HepG2 (cell line): ENCODE measurements around the gene BOD1L1. TPM values are rescaled to one million over a fixed set of nuclear protein-coding genes. Genes with fewer than 3 reads are reported as not detected.
A peak's percentile ranks its signal among the peaks of the same experiment; 100 is the strongest.

Experiments
- ATAC-seq: fragments of 200-7000 bp; cut with Tn5 transposase; 3 replicates; pipeline ENCODE4 v1.9.1; 2020; ENCODE audit warnings: mild to moderate bottlenecking, moderate library complexity
- BruUV-seq: library from RNA; stranded (reverse); fragments of 400-500 nt; replicated peaks from 2 replicates; lab custom pipeline; 2021; lab: Mats Ljungman, UMichigan
- CTCF ChIA-PET: fragments of 300-600 bp; formaldehyde crosslinking; extraction: SDS; loops from one replicate; lab custom pipeline; 2021; ENCODE audit warnings: low total read pairs, inconsistent platforms, low intra/inter-chr PET ratio; lab: Yijun Ruan, JAX
- POLR2A ChIA-PET: fragments of 350-600 bp; sonication (Branson Sonifier 250); formaldehyde crosslinking; loops from one replicate; lab custom pipeline; 2020; ENCODE audit warnings: antibody characterized with exemption, inconsistent platforms; lab: Yijun Ruan, JAX
- DNase-seq: peaks from one replicate; pipeline ENCODE4 v3.0.0-alpha.2; 2015; ENCODE audit warnings: low spot score
- FAIRE-seq: peaks from 3 replicates; lab custom pipeline; 2011; peaks lifted over from hg19 to GRCh38; lab: Jason Lieb, UNC
- H2AFZ ChIP-seq: one replicate; pipeline ENCODE4 v1.6.1; 2011; ENCODE audit warnings: low read length, inconsistent platforms
- H3K27ac ChIP-seq: fragments of 300-600 bp; 3 replicates; pipeline ENCODE4 v1.8.0; 2011; ENCODE audit warnings: mixed run types, mild to moderate bottlenecking, mixed read lengths, low read length, inconsistent platforms; ENCODE audit not compliant: insufficient read depth; ENCODE audit errors: extremely low read length
- H3K27me3 ChIP-seq, 2 experiments: fragments of 200-600 bp in 1 of 2; 2 replicates in 1 of 2; 3 replicates in 1 of 2; pipeline versions ENCODE4 v1.6.0 to v1.8.0; 2011; ENCODE audit warnings: low read length in 2 of 2, mild to moderate bottlenecking in 2 of 2, moderate library complexity in 2 of 2, inconsistent platforms in 1 of 2; ENCODE audit not compliant: insufficient read depth in 2 of 2, control insufficient read depth in 1 of 2
- H3K36me3 ChIP-seq, 2 experiments: fragments of 200-600 bp in 1 of 2; replicated peaks in 1 of 2; 2 replicates in 1 of 2; 3 replicates in 1 of 2; pipeline versions ENCODE4 v1.5.1 to v1.8.0; 2011; ENCODE audit warnings: low read length in 2 of 2, inconsistent platforms in 1 of 2; ENCODE audit not compliant: insufficient read depth in 2 of 2, control insufficient read depth in 1 of 2
- H3K4me1 ChIP-seq: 2 replicates; pipeline ENCODE4 v1.5.1; 2012; ENCODE audit warnings: low read length, inconsistent platforms; ENCODE audit not compliant: insufficient read depth
- H3K4me2 ChIP-seq: 2 replicates; pipeline ENCODE4 v1.6.0; 2011; ENCODE audit warnings: low read depth, low read length, inconsistent platforms
- H3K4me3 ChIP-seq, 3 experiments: fragments of 200-600 bp in 1 of 3; sonication (generic), shearing (Covaris generic) in 1 of 3; replicated peaks in 1 of 3; 2 replicates each; pipeline ENCODE4 v1.5.1; 2011 to 2016; ENCODE audit warnings: low read length in 3 of 3, inconsistent platforms in 2 of 3, low read depth in 2 of 3, mild to moderate bottlenecking in 2 of 3, control low read depth in 1 of 3, mixed read lengths in 1 of 3; ENCODE audit not compliant: insufficient read depth in 1 of 3
- H3K79me2 ChIP-seq: one replicate; pipeline ENCODE4 v1.6.1; 2011; ENCODE audit warnings: low read length, inconsistent platforms; ENCODE audit not compliant: insufficient read depth
- H3K9ac ChIP-seq: 2 replicates; pipeline ENCODE4 v1.6.0; 2011; ENCODE audit warnings: mild to moderate bottlenecking, low read depth, low read length, inconsistent platforms; ENCODE audit not compliant: insufficient read depth
- H3K9me3 ChIP-seq: 2 replicates; pipeline ENCODE4 v1.5.1; 2012; ENCODE audit warnings: mild to moderate bottlenecking, low read length
- H4K20me1 ChIP-seq: 2 replicates; pipeline ENCODE4 v1.6.0; 2011; ENCODE audit warnings: inconsistent platforms, mild to moderate bottlenecking, low read length, moderate library complexity; ENCODE audit not compliant: insufficient read depth
- CBX1 ChIP-seq: IDR thresholded peaks from one replicate; pipeline ENCODE4 v1.6.1; 2016; ENCODE audit warnings: antibody characterized with exemption, low read depth
- ELK4 ChIP-seq: sonication (generic); formaldehyde crosslinking; IDR thresholded peaks from 2 replicates; pipeline ENCODE4 v1.9.0; 2021; ENCODE audit warnings: missing genetic modification reagents, borderline replicate concordance
- FUBP1 ChIP-seq: sonication (generic); formaldehyde crosslinking; IDR thresholded peaks from 2 replicates; pipeline ENCODE4 v1.5.1; 2020; ENCODE audit warnings: missing genetic modification reagents, mild to moderate bottlenecking, borderline replicate concordance
- KLF13 ChIP-seq: sonication (generic); formaldehyde crosslinking; IDR thresholded peaks from 2 replicates; pipeline ENCODE4 v1.4.0; 2020; ENCODE audit warnings: mild to moderate bottlenecking, missing genetic modification reagents
- MTA1 ChIP-seq: sonication (generic); formaldehyde crosslinking; IDR thresholded peaks from 2 replicates; pipeline ENCODE4 v1.4.0; 2020; ENCODE audit warnings: missing genetic modification reagents, mild to moderate bottlenecking, borderline replicate concordance
- MZF1 ChIP-seq: sonication (generic); formaldehyde crosslinking; IDR thresholded peaks from 2 replicates; pipeline ENCODE4 v1.8.1; 2023; ENCODE audit warnings: mild to moderate bottlenecking, missing genetic modification reagents, borderline replicate concordance
- ONECUT2 ChIP-seq: sonication (generic); formaldehyde crosslinking; IDR thresholded peaks from 2 replicates; pipeline ENCODE4 v1.4.0; 2020; ENCODE audit warnings: missing genetic modification reagents
- PRMT3 ChIP-seq: sonication (generic); formaldehyde crosslinking; IDR thresholded peaks from 2 replicates; pipeline ENCODE4 v1.8.1; 2022; ENCODE audit warnings: low read depth, mild to moderate bottlenecking, moderate library complexity, missing genetic modification reagents, borderline replicate concordance
- RELA ChIP-seq: sonication (generic); formaldehyde crosslinking; IDR thresholded peaks from 2 replicates; pipeline ENCODE4 v1.4.0; 2020; ENCODE audit warnings: missing genetic modification reagents
- SIX1 ChIP-seq: sonication (generic); formaldehyde crosslinking; IDR thresholded peaks from 2 replicates; pipeline ENCODE4 v1.4.0; 2020; ENCODE audit warnings: missing genetic modification reagents, borderline replicate concordance
- SP5 ChIP-seq: IDR thresholded peaks from 2 replicates; pipeline ENCODE4 v1.6.1; 2016; ENCODE audit warnings: low read depth, borderline replicate concordance
- ZBTB8A ChIP-seq: sonication (generic); formaldehyde crosslinking; IDR thresholded peaks from 2 replicates; pipeline ENCODE4 v1.4.0; 2020; ENCODE audit warnings: mild to moderate bottlenecking, low read depth, missing genetic modification reagents, borderline replicate concordance
- ZNF205 ChIP-seq: IDR thresholded peaks from 2 replicates; pipeline ENCODE4 v1.6.1; 2018; ENCODE audit warnings: missing biosample characterization, missing genetic modification reagents
- ZNF230 ChIP-seq: sonication (generic); formaldehyde crosslinking; IDR thresholded peaks from 2 replicates; pipeline ENCODE4 v1.4.0; 2020; ENCODE audit warnings: mild to moderate bottlenecking, missing genetic modification reagents
- ZNF256 ChIP-seq: sonication (generic); formaldehyde crosslinking; conservative IDR thresholded peaks from 2 replicates; pipeline ENCODE4 v1.4.0; 2020; ENCODE audit warnings: missing genetic modification reagents
- ZNF441 ChIP-seq: sonication (generic); formaldehyde crosslinking; IDR thresholded peaks from 2 replicates; pipeline ENCODE4 v1.7.0; 2021; ENCODE audit warnings: missing genetic modification reagents, borderline replicate concordance
- ZNF552 ChIP-seq: sonication (generic); formaldehyde crosslinking; IDR thresholded peaks from 2 replicates; pipeline ENCODE4 v1.9.0; 2022; ENCODE audit warnings: missing genetic modification reagents, mild to moderate bottlenecking, borderline replicate concordance
- ZNF709 ChIP-seq: sonication (generic); formaldehyde crosslinking; IDR thresholded peaks from 2 replicates; pipeline ENCODE4 v1.5.0; 2020; ENCODE audit warnings: mild to moderate bottlenecking, missing genetic modification reagents
- WGBS: methylation state at CpG from one replicate; pipeline ENCODE4 v1.1.6; 2017; ENCODE audit warnings: low lambda C conversion rate; 5-methylcytosine and 5-hydroxymethylcytosine counted together
- in situ Hi-C: cut with HindIII; loops from 2 replicates; pipeline ENCODE4 v1.10.0; 2017; ENCODE audit warnings: low pct_unique_long_range_greater_than_20kb; ENCODE audit not compliant: extremely low pct_ligation_motif_present
- intact Hi-C: fragments of 100-400 bp; cut with micrococcal nuclease; formaldehyde crosslinking; loops from one replicate; pipeline ENCODE4 v1.10.0; 2022; ENCODE audit not compliant: unreplicated experiment
- polyA plus RNA-seq, 8 experiments: library from polyadenylated mRNA; depleted of rRNA in 3 of 8; stranded (reverse) in 7 of 8; unstranded in 1 of 8; fragments of >200 nt; fragmentation: Illumina TruSeq in 4 of 8; extraction: Trizol in 4 of 8; gene quantifications; 2 replicates each; pipeline versions ENCODE4 v1.2.1 to v1.2.3, GENCODE V29; 2011 to 2016; ENCODE audit warnings: low read depth in 4 of 8, missing spikeins in 1 of 8, mixed read lengths in 1 of 8; ENCODE audit not compliant: insufficient read depth in 1 of 8
- total RNA-seq, 5 experiments: library from RNA; depleted of rRNA; stranded (reverse); fragments of >200 nt; fragmentation: Illumina TruSeq; extraction: Trizol; gene quantifications; 2 replicates each; pipeline ENCODE4 v1.2.3, GENCODE V29; 2016; ENCODE audit warnings: low read depth in 1 of 5

The BOD1L1 gene
- total and polyA plus RNA-seq, 2 of the 13 experiments (the other 11 are each of a cell fraction or from before 2014, with no cell fraction given): 11.7 to 17.9 TPM

- TF ChIP-seq FUBP1 (CRISPR knock-in tag) (no peak), ZNF709 (no peak), MZF1 (CRISPR knock-in tag) (no peak)
- TF ChIP-seq, all 625 proteins: peak for 64
Observed at GRCh38 chr4:13654162-13654797, 26.8 kb upstream of the BOD1L1 start (continued).

GRCh38 chr4:13653766-13654161, 26.2 kb upstream of the BOD1L1 start:
- Histone ChIP-seq H4K20me1 (no peaks in the 10 kb centered on the region), H3K4me1 (no peaks in the 10 kb centered on the region), H3K36me3 (no peaks in the 10 kb centered on the region), H3K9me3 (no peaks in the 10 kb centered on the region), H3K4me3 (no peak overlapping the region; a peak in 1 of 6 replicates), H3K27ac (no peak overlapping the region), H3K27me3 (peaks cover 0 to 3% of the 10 kb centered on the region in 2 experiments; a peak in 2 of 5 replicates), H3K4me2 (peak overlapping the region; percentile 89; the same call in 1 of the 2 replicates), H2AFZ (no peak overlapping the region), H3K79me2 (no peaks in the 10 kb centered on the region), H3K9ac (no peak overlapping the region)
- in situ Hi-C loops (loop anchor here (25.0 kb wide), 1 partner anchor 309 kb away; no protein-coding TSS in a partner anchor), intact Hi-C loops (loop anchor here (1.0 to 10.0 kb wide), 5 partner anchors 291 to 1541 kb away; partner anchors contain the start of gene CPEB2)
- ChIA-PET CTCF (no interaction called here), POLR2A (no interaction called here)
- WGBS: 4% methylated on average over 3 of the region's 3 CpGs
- no peak for FAIRE-seq
- no peak for ATAC-seq
- BruUV-seq: no TSS peak
- no peak for DNase-seq
- TF ChIP-seq CBX1: no peak
- no peak for TF ChIP-seq ZNF205 (CRISPR knock-in tag)
- no peak for TF ChIP-seq SIX1 (CRISPR knock-in tag)
- no peak for TF ChIP-seq SP5 (CRISPR knock-in tag)
- TF ChIP-seq ELK4 (CRISPR knock-in tag): no peak
- TF ChIP-seq ZNF230 (CRISPR knock-in tag): no peak
- TF ChIP-seq KLF13 (CRISPR knock-in tag): no peak
- no peak for TF ChIP-seq ZBTB8A (CRISPR knock-in tag)
- TF ChIP-seq ZNF256 (CRISPR knock-in tag): no peak
- TF ChIP-seq PRMT3: no peak
- no peak for TF ChIP-seq MTA1 (CRISPR knock-in tag)
- no peak for TF ChIP-seq RELA (CRISPR knock-in tag)
- no peak for TF ChIP-seq ZNF552 (CRISPR knock-in tag)
- no peak for TF ChIP-seq ONECUT2 (CRISPR knock-in tag)
- TF ChIP-seq ZNF441 (CRISPR knock-in tag): no peak
- TF ChIP-seq, all 625 proteins: peak for 0
